GM13976 (cell line): Measurements from ENCODE around the gene ATP13A5.

ENCODE experiments used
- DNase-seq: peaks from one replicate; pipeline ENCODE4 v3.0.0; 2012; ENCODE audit warnings: low spot score
- CTCF ChIP-seq: IDR thresholded peaks from 2 replicates; pipeline ENCODE4 v1.5.1; 2012; ENCODE audit warnings: borderline replicate concordance, mild to moderate bottlenecking; ENCODE audit not compliant: insufficient read depth; ENCODE audit errors: extremely low read depth, missing control alignments, control extremely low read depth
- in situ Hi-C: fragments of 300-500 bp; cut with MboI; formaldehyde crosslinking; loops from one replicate; pipeline ENCODE4 v1.12.0; 2022; ENCODE audit warnings: low sequenced_read_pairs, mixed read lengths, inconsistent platforms; ENCODE audit not compliant: unreplicated experiment

ATP13A5 gene

GRCh38 chr3:193292386-193292785 lies 86.2 kb downstream of the ATP13A5 start:
- DNase-seq: no peak
- TF ChIP-seq CTCF: no peak
- in situ Hi-C loops: no loop called here

- no peak for TF ChIP-seq CTCF
- DNase-seq: no peak
- in situ Hi-C loops: no loop called here
These were observed 107.3 kb downstream of the ATP13A5 start for GRCh38 chr3:193271101-193271840.

- TF ChIP-seq CTCF: no peak
- no peak for DNase-seq
- in situ Hi-C loops: no loop called here
These were observed 108.1 kb downstream of the ATP13A5 start for GRCh38 chr3:193270451-193270850.

GRCh38 chr3:193269343-193270028 lies 109.1 kb downstream of the ATP13A5 start:
- in situ Hi-C loops: no loop called here
- TF ChIP-seq CTCF: no peak
- DNase-seq: no peak

- in situ Hi-C loops: no loop called here
- DNase-seq: no peak
- no peak for TF ChIP-seq CTCF
These were observed 115.8 kb downstream of the ATP13A5 start for GRCh38 chr3:193262707-193263106.

GRCh38 chr3:193261970-193262369 lies 116.6 kb downstream of the ATP13A5 start:
- in situ Hi-C loops: no loop called here
- no peak for TF ChIP-seq CTCF
- no peak for DNase-seq
